Body of pancreas (tissue), 4 donors: ENCODE measurements around the gene C4orf50. TPM values are rescaled to one million over a fixed set of nuclear protein-coding genes. Genes with fewer than 3 reads are reported as not detected.
A peak's percentile ranks its signal among the peaks of the same experiment; 100 is the strongest.

Source experiments
- ATAC-seq: fragments of 150-250 bp; one replicate; pipeline ENCODE4 v1.9.1; 2016
- DNase-seq, 4 donors: peaks; one replicate each; pipeline ENCODE4 v3.0.0-alpha.2; 2019
- H3K27ac ChIP-seq, 4 donors: fragments of 200-600 bp; sonication (generic); 1 replicate in 3 of 4; 2 replicates in 1 of 4; pipeline versions ENCODE4 v1.5.1 to v1.6.1; 2016 to 2019; ENCODE audit warnings: mild to moderate bottlenecking in 1 of 4, mixed read lengths in 1 of 4, moderate library complexity in 1 of 4
- H3K27me3 ChIP-seq, 2 donors: fragments of 200-600 bp; sonication (generic); one replicate each; pipeline ENCODE4 v1.6.0; 2016; ENCODE audit warnings: mild to moderate bottlenecking in 1 of 2
- H3K36me3 ChIP-seq, 2 donors: fragments of 200-600 bp; sonication (generic); replicated peaks in 1 of 2; 2 replicates each; pipeline ENCODE4 v1.5.1; 2016; ENCODE audit warnings: low read depth in 2 of 2; ENCODE audit not compliant: insufficient read depth in 1 of 2
- H3K4me1 ChIP-seq: fragments of 200-600 bp; sonication (generic); one replicate; pipeline ENCODE4 v1.6.0; 2016
- H3K4me3 ChIP-seq, 2 donors: fragments of 200-600 bp; sonication (generic); 1 replicate in 1 of 2; 2 replicates in 1 of 2; pipeline ENCODE4 v1.5.1; 2016 to 2019
- H3K9me3 ChIP-seq, 3 donors: fragments of 200-600 bp; sonication (generic); 1 replicate in 2 of 3; 2 replicates in 1 of 3; pipeline ENCODE4 v1.5.1; 2016
- POLR2A ChIP-seq, 3 donors: fragments of 450-650 bp; IDR thresholded peaks; one replicate each; pipeline ENCODE4 v1.6.1; 2016; ENCODE audit warnings: antibody characterized with exemption in 3 of 3, mild to moderate bottlenecking in 2 of 3
- WGBS, 2 donors: methylation state at CpG; one replicate each; pipeline ENCODE4 v1.1.5; 2017; 5-methylcytosine and 5-hydroxymethylcytosine counted together
- intact Hi-C: fragments of 100-400 bp; cut with DNase I; formaldehyde crosslinking; loops from one replicate; pipeline ENCODE4 v1.15.1; 2023
- total RNA-seq, 2 donors: library from RNA; depleted of rRNA; stranded (reverse); fragments of >200 nt; gene quantifications; one replicate each; pipeline ENCODE4 v1.1.0, GENCODE V29; 2016
- TF ChIP-seq, protein P1 (sequence below), 7 experiments: fragments of 450-650 bp in 4 of 7; fragments of 200-600 bp in 3 of 7; sonication (generic) in 3 of 7; IDR thresholded peaks; one replicate each; pipeline ENCODE4 v1.5.1; 2016 to 2019; ENCODE audit warnings: antibody characterized with exemption in 7 of 7

C4orf50 gene
- total RNA-seq, 2 donors from 2014 or later, result 0.26 TPM; not detected in 1

DNA sequence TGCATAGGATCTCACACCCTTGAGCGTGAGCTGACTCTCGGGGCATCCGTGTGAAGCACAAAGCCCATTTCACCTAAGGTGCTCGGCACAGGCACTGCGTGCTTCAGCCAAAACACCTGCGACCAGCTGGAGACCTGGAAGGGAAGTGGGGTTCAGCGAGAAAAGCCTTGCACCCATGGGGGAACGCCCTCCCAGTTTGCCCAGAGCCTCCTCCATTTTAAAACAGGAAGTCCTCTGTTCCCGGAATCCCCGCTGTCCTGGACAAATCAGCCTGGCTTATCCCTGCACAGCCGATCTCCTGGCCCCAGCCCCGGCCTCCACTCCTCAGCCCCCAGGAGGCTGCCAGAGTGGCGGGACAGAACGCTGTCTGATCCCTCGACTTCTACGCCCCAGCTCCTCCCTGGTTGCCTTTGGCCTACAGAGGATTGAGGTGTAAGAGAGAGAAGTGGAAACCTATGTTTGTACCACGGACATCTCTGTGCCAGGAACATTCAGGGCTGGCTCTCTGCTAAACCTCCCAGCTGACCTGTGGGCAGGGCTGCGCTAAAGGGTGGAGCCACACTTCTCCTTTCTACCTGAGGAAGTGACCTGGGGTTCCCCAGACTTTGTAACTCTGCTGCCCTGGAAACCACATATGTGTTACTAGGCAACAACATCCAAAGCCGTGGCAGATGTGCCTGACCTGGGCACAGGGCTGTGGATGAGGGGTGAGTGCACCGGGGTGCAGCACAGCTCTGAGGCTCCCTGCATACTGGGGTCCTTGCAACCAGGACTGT lies 3.8 kb upstream of the C4orf50 start:
- TF ChIP-seq, protein P1, sequence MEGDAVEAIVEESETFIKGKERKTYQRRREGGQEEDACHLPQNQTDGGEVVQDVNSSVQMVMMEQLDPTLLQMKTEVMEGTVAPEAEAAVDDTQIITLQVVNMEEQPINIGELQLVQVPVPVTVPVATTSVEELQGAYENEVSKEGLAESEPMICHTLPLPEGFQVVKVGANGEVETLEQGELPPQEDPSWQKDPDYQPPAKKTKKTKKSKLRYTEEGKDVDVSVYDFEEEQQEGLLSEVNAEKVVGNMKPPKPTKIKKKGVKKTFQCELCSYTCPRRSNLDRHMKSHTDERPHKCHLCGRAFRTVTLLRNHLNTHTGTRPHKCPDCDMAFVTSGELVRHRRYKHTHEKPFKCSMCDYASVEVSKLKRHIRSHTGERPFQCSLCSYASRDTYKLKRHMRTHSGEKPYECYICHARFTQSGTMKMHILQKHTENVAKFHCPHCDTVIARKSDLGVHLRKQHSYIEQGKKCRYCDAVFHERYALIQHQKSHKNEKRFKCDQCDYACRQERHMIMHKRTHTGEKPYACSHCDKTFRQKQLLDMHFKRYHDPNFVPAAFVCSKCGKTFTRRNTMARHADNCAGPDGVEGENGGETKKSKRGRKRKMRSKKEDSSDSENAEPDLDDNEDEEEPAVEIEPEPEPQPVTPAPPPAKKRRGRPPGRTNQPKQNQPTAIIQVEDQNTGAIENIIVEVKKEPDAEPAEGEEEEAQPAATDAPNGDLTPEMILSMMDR (IDR thresholded peaks at IDR 0.05), result no peak
- no peak for TF ChIP-seq POLR2A (IDR thresholded peaks at IDR 0.05)
- Histone ChIP-seq H3K4me3 (no peak overlapping the region), H3K36me3 (no peaks in the 10 kb centered on the region), H3K27me3 (no peaks in the 10 kb centered on the region), H3K27ac (no peak overlapping the region), H3K4me1 (no peaks in the 10 kb centered on the region), H3K9me3 (no peaks in the 10 kb centered on the region)
- intact Hi-C loops, result no loop called here
- DNase-seq (no peak), ATAC-seq (no peak)
- WGBS, 2 donors, result 65 to 70% methylated on average over 18 to 20 of the region's 20 CpGs

DNA sequence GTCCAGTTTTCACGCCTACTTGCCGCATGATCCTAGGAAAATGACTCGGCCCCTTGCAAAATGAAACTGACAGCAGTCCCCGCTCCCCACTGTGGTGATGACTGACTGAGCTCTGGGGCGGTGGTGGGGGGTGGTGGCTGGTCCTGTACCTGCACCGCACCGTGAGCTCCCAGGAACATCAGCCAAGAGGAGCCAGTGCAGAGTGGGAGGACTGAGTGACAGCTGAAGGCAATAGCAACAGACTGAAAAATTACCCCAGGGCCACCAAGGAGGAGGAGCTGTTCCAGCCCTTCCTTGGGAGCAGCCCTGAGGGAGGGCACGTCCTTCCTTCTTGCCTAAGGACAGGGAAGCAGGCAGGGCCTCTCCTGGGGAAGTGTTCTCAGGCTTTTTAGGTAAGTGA lies 2.4 kb upstream of the C4orf50 start:
- WGBS, 2 donors, result 65 to 73% methylated on average over 2 to 8 of the region's 8 CpGs
- no peak overlapping the region for H3K27ac ChIP-seq
- ATAC-seq (no peak), DNase-seq (no peak)
- no peaks in the 10 kb centered on the region for H3K9me3 ChIP-seq
- H3K4me3 ChIP-seq, result no peak overlapping the region
- no peaks in the 10 kb centered on the region for H3K36me3 ChIP-seq
- intact Hi-C loops, result no loop called here
- H3K27me3 ChIP-seq, result no peaks in the 10 kb centered on the region
- TF ChIP-seq, protein P1 (IDR thresholded peaks at IDR 0.05), result no peak
- no peak for TF ChIP-seq POLR2A (IDR thresholded peaks at IDR 0.05)
- no peaks in the 10 kb centered on the region for H3K4me1 ChIP-seq

DNA sequence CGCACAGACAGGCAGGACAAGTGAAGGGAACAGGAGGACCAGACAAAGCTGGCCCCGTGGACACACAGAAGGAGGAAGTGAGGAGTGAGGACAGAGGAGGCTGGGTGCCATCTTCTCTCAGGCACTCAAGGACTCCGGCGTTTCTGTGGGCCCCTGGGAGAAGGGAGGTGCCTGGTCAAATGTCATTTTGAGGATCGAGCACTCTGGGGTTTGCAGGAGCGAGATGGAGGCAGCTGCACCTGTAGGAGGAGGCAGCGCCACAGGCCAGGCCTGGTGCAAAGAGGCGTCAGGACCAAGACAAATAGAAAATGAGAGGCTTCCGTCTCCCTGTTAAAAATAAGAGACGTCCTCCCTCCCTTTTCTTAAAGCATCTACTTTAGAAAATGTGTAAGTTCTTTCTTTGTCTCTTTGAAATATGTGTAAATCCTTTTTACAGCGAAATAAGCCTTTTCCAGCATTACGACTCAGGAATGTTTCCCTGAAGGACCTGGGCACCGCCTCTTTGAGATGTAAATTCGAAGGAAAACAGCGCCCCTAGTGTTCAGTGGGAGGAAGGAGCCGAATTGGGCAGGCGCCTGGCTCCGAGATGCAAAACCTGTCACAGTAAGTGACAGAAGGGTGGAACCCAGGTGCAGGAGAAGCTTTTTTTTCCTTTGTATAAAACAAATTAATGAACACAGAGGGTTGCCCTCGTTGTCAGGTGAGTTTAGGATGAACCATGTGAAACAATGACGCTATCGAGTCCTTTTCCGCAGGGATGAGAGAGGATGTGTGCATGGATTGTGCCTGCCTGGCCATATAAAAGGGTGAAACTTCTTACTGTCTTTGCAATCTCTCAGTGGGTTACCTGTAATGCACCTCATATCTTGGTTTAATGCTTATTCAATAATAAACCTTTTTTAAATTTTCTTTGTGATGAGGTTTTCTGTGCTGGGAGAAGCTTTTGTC lies 1.4 kb upstream of the C4orf50 start:
- no peak for TF ChIP-seq POLR2A (IDR thresholded peaks at IDR 0.05)
- TF ChIP-seq, protein P1 (IDR thresholded peaks at IDR 0.05), result peak; percentile 44 to 93 (median 66)
- intact Hi-C loops, result no loop called here

DNA sequence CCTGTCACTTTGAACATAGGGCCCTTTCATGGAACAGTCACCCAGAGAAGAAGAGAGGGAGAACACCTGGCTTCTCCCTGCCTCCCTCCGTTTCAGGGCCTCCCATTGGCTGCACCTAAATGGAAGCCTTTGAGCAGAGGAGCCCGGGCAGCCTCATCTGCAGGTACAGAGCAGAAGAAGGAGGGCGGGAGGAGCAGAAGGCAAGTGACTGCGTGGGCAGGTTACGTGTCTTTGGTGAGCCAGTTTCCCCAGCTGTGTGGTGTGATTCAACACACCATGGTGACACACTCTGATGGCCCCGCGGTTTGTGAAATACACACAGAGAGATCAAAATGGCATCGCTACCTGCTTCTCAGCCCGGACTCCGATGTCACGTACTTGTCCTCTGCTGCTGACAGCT lies 431 bp downstream of the C4orf50 start:
- TF ChIP-seq POLR2A (IDR thresholded peaks at IDR 0.05), result no peak
- TF ChIP-seq, protein P1 (IDR thresholded peaks at IDR 0.05), result no peak
- DNase-seq, result no peak
- ATAC-seq, result no peak
- Histone ChIP-seq H3K4me3 (no peak overlapping the region), H3K9me3 (no peaks in the 10 kb centered on the region), H3K36me3 (no peaks in the 10 kb centered on the region), H3K27ac (no peak overlapping the region), H3K4me1 (no peaks in the 10 kb centered on the region), H3K27me3 (no peaks in the 10 kb centered on the region)
- intact Hi-C loops, result no loop called here
- WGBS, 2 donors, result 68 to 75% methylated on average over 10 to 11 of the region's 11 CpGs

More for the DNA sequence above, 1.4 kb upstream of the C4orf50 start:
- DNase-seq (peak; percentile 45 to 62 (median 50)), ATAC-seq (no peak)
- H3K4me3 ChIP-seq, result no peak overlapping the region
- WGBS, 2 donors, result 28 to 31% methylated on average over 22 of the region's 22 CpGs
- no peaks in the 10 kb centered on the region for H3K27me3 ChIP-seq
- no peaks in the 10 kb centered on the region for H3K36me3 ChIP-seq
- H3K27ac ChIP-seq, result no peak overlapping the region
- H3K4me1 ChIP-seq, result no peaks in the 10 kb centered on the region
- no peaks in the 10 kb centered on the region for H3K9me3 ChIP-seq
